Measurements from ENCODE around the gene MAN1C1.
"Not testable (repeated sequence)": the region's sequence is repeated elsewhere in the genome, so short reads cannot be mapped to it uniquely, and the experiment has no call there.

MAN1C1 gene

GRCh38 chr1:25683731-25684130 is 67.1 kb downstream of the MAN1C1 start:
- no peak for DNase-seq

GRCh38 chr1:25684216-25684965 is 67.8 kb downstream of the MAN1C1 start:
- no peak for DNase-seq

- no peak for DNase-seq
Measured at GRCh38 chr1:25685211-25685750, 68.7 kb downstream of the MAN1C1 start.

GRCh38 chr1:25685938-25686665 is 69.5 kb downstream of the MAN1C1 start:
- no peak for DNase-seq

- DNase-seq = no peak
Measured at GRCh38 chr1:25687221-25688017, 70.8 kb downstream of the MAN1C1 start.

GRCh38 chr1:25688390-25689119 is 72.0 kb downstream of the MAN1C1 start:
- DNase-seq = no peak

- no peak for DNase-seq
Measured at GRCh38 chr1:25689686-25690381, 73.2 kb downstream of the MAN1C1 start.

- no peak for DNase-seq
Measured at GRCh38 chr1:25690396-25690956, 73.9 kb downstream of the MAN1C1 start.

GRCh38 chr1:25691211-25691610 is 74.6 kb downstream of the MAN1C1 start:
- no peak for DNase-seq

- DNase-seq = no peak
Measured at GRCh38 chr1:25692560-25692959, 76.0 kb downstream of the MAN1C1 start.

- DNase-seq = peak; percentile 71
Measured at GRCh38 chr1:25694167-25695007, 77.8 kb downstream of the MAN1C1 start.

- no peak for DNase-seq
Measured at GRCh38 chr1:25695090-25695770, 78.6 kb downstream of the MAN1C1 start.

GRCh38 chr1:25695771-25696311 is 79.2 kb downstream of the MAN1C1 start:
- DNase-seq = peak; percentile 52

GRCh38 chr1:25696643-25697042 is 80.1 kb downstream of the MAN1C1 start:
- DNase-seq = not testable (repeated sequence)

- no peak for DNase-seq
Measured at GRCh38 chr1:25697435-25698217, 81.0 kb downstream of the MAN1C1 start.

GRCh38 chr1:25698252-25698651 is 81.7 kb downstream of the MAN1C1 start:
- no peak for DNase-seq

GRCh38 chr1:25699059-25699458 is 82.5 kb downstream of the MAN1C1 start:
- DNase-seq = not testable (repeated sequence)

GRCh38 chr1:25699500-25700143 is 83.0 kb downstream of the MAN1C1 start:
- no peak for DNase-seq

Measured in NCI-H2227 treated with DMSO at 0.1 percent for 48 hours (cell line).